Cardiac atrium fibroblast (primary cell): ENCODE data around the gene USP14. TPM values are rescaled to one million over a fixed set of nuclear protein-coding genes. Genes with fewer than 3 reads are reported as not detected.

Experiments
- total RNA-seq: library from RNA; depleted of rRNA; stranded (reverse); fragments of >200 nt; gene quantifications from 2 replicates; pipeline ENCODE4 v1.2.3, GENCODE V29; 2015

USP14 gene
- 14.4 and 17.0 TPM in 2 replicates for total RNA-seq

DNA sequence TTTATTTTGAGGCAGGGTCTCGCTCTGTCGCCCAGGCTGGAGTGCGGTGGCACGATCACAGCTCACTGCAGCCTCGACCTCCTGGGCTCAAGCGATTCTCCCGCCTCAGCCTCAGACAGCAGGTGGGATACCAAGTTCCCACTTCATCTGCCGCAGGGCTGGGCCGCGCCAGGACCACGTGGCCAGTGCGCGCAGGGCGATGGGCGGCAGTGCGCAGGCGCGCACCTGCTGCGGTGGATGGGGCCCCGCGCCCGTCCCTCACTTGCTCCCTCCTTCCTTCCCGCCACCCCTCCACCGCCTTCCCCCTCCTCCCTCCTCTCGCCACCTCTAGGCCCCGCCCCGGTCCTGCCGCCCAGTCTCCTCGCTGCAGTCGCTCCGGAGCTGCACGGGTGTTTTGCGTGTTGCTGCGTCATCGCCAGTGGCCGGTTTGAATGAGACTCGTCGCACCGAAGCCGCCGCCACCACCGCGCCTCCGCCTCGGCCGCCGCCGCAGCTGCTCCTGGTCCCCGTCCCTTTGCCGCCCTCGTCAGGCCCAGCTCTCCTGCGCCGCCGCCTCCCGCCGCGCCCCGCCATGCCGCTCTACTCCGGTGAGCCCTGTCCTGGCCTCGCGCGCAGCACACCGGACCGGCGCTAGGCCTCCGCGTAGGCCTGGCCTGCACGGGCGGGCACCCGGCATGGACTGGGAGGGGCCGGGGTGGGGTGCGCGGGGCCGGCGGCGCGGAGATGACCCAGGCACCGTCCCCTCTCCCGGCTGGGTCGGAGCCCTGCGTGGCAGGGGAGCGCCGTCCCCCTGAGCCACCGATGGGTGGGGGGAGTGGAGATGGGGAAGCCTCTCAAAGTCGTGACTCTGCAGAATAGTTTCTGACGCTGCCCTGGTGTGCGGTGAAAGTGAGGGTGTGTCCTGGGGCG, at the start of gene USP14:
USP14 (plus strand) TSS at position 430 of the 909 bp plus-strand sequence; CDS start at position 572, 142 bp downstream.

Other genes with a start within 250 kb of the USP14 start
- gene TUBB8B, start 108.9 kb upstream of the USP14 start, total RNA-seq = not detected in 2 replicates
- 11.0 and 17.0 TPM in 2 replicates for gene THOC1, start 109.5 kb downstream of the USP14 start, total RNA-seq